Keratinocyte (primary cell): Measurements from ENCODE around the gene FOXP3. TPM values are rescaled to one million over a fixed set of nuclear protein-coding genes. Genes with fewer than 3 reads are reported as not detected.

ENCODE experiments used
- DNase-seq: peaks from one replicate; pipeline ENCODE4 v3.0.0-alpha.2; 2011; ENCODE audit warnings: low read depth, missing footprints, low spot score
- FAIRE-seq: peaks from 2 replicates; lab custom pipeline; 2011; peaks lifted over from hg19 to GRCh38; lab: Jason Lieb, UNC
- H2AFZ ChIP-seq: 2 replicates; pipeline ENCODE4 v1.6.0; 2012; ENCODE audit warnings: low read length, control low read depth, inconsistent platforms; ENCODE audit not compliant: control insufficient read depth
- H3K27ac ChIP-seq: 2 replicates; pipeline ENCODE4 v1.5.1; 2011; ENCODE audit warnings: low read length; ENCODE audit not compliant: control insufficient read depth, insufficient read depth
- H3K27me3 ChIP-seq: 3 replicates; pipeline ENCODE4 v1.6.0; 2011; ENCODE audit warnings: low read length; ENCODE audit not compliant: control insufficient read depth, insufficient read depth; ENCODE audit errors: extremely low read depth
- H3K36me3 ChIP-seq, 2 experiments: 2 replicates in 1 of 2; 3 replicates in 1 of 2; pipeline ENCODE4 v1.5.1; 2011; ENCODE audit warnings: low read length in 2 of 2, mild to moderate bottlenecking in 1 of 2; ENCODE audit not compliant: control insufficient read depth in 2 of 2, insufficient read depth in 2 of 2; ENCODE audit errors: extremely low read depth in 1 of 2
- H3K4me1 ChIP-seq: 3 replicates; pipeline ENCODE4 v1.5.1; 2011; ENCODE audit warnings: low read length; ENCODE audit not compliant: control insufficient read depth, insufficient read depth; ENCODE audit errors: extremely low read depth
- H3K4me2 ChIP-seq: 3 replicates; pipeline ENCODE4 v1.6.0; 2011; ENCODE audit warnings: low read depth, low read length; ENCODE audit not compliant: control insufficient read depth, insufficient read depth; ENCODE audit errors: extremely low read depth
- H3K4me3 ChIP-seq, 3 experiments: fragments of 200-600 bp in 1 of 3; sonication (generic) in 1 of 3; 2 replicates in 2 of 3; 3 replicates in 1 of 3; pipeline ENCODE4 v1.5.1; 2011 to 2016; ENCODE audit warnings: low read length in 3 of 3, mild to moderate bottlenecking in 3 of 3, control low read depth in 2 of 3, inconsistent platforms in 1 of 3, low read depth in 1 of 3, mixed read lengths in 1 of 3, mixed run types in 1 of 3, moderate library complexity in 1 of 3; ENCODE audit not compliant: control insufficient read depth in 2 of 3, insufficient read depth in 2 of 3; ENCODE audit errors: extremely low read depth in 1 of 3
- H3K79me2 ChIP-seq: 2 replicates; pipeline ENCODE4 v1.6.0; 2012; ENCODE audit warnings: low read length; ENCODE audit not compliant: control insufficient read depth, insufficient read depth
- H3K9ac ChIP-seq: 3 replicates; pipeline ENCODE4 v1.6.0; 2011; ENCODE audit warnings: low read length; ENCODE audit not compliant: control insufficient read depth, insufficient read depth; ENCODE audit errors: extremely low read depth
- H3K9me1 ChIP-seq: 3 replicates; pipeline ENCODE4 v1.6.0; 2011; ENCODE audit warnings: low read length; ENCODE audit not compliant: control insufficient read depth, insufficient read depth; ENCODE audit errors: extremely low read depth
- H3K9me3 ChIP-seq: 2 replicates; pipeline ENCODE4 v1.5.1; 2012; ENCODE audit warnings: low read depth, low read length; ENCODE audit not compliant: control insufficient read depth
- H4K20me1 ChIP-seq: 3 replicates; pipeline ENCODE4 v1.6.0; 2011; ENCODE audit warnings: low read length; ENCODE audit not compliant: control insufficient read depth, insufficient read depth; ENCODE audit errors: extremely low read depth
- EZH2 ChIP-seq: IDR thresholded peaks from one replicate; pipeline ENCODE4 v1.6.1; 2012; ENCODE audit warnings: inconsistent platforms, mild to moderate bottlenecking, low read length, moderate library complexity
- dilution Hi-C: fragments of 300-500 bp; cut with MboI; formaldehyde crosslinking; loops from one replicate; pipeline ENCODE4 v1.7.0; 2020; ENCODE audit warnings: low sequenced_read_pairs; ENCODE audit not compliant: extremely low pct_ligation_motif_present
- polyA plus RNA-seq, 5 experiments: library from polyadenylated mRNA; depleted of rRNA in 3 of 5; stranded (reverse) in 3 of 5; stranded (forward) in 1 of 5; unstranded in 1 of 5; fragments of >200 nt; gene quantifications; 1 replicate in 1 of 5; 2 replicates in 3 of 5; 3 replicates in 1 of 5; pipeline versions ENCODE4 v1.2.1 to v1.2.3, GENCODE V29; 2011 to 2012; ENCODE audit warnings: missing spikeins in 2 of 5, low read depth in 1 of 5, low replicate concordance in 1 of 5
- TF ChIP-seq, protein P1 (sequence below), 3 experiments: IDR thresholded peaks in 1 of 3; conservative IDR thresholded peaks in 1 of 3; optimal IDR thresholded peaks in 1 of 3; 2 replicates in 2 of 3; 3 replicates in 1 of 3; pipeline versions ENCODE3 to v1.5.1; 2011; ENCODE audit warnings: low read length in 3 of 3, mild to moderate bottlenecking in 3 of 3, moderate library complexity in 2 of 3, control low read depth in 1 of 3, inconsistent platforms in 1 of 3; ENCODE audit not compliant: insufficient read depth in 2 of 3; ENCODE audit errors: extremely low read depth in 1 of 3

FOXP3 gene
- polyA plus RNA-seq, 1 donor (not counting 4 experiments of a cell fraction or from before 2014, with no cell fraction given): 0.05 TPM

DNA sequence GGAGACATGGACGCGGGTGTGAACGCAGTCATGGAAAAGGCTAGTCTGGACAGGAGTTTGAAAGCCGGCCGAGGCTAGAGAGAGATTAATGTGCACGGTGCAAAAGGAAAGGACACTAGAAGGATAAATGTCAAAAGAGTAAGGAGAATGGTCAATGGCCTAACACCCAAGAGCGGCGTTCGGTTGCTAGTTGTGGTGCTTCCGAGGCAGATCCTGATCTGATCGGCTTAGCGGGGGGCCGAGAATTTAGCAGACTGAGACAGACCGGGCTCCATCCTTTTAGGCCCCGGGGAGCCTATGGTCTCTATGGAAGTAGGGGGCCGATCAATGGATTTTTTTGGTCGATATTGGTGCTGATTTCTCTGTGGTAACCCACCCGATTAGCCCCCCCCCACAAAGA is 45.9 kb upstream of the FOXP3 start:
- no peak overlapping the region for H3K27ac ChIP-seq
- H3K79me2 ChIP-seq: no peaks in the 10 kb centered on the region
- no peak for TF ChIP-seq EZH2
- TF ChIP-seq, protein P1, sequence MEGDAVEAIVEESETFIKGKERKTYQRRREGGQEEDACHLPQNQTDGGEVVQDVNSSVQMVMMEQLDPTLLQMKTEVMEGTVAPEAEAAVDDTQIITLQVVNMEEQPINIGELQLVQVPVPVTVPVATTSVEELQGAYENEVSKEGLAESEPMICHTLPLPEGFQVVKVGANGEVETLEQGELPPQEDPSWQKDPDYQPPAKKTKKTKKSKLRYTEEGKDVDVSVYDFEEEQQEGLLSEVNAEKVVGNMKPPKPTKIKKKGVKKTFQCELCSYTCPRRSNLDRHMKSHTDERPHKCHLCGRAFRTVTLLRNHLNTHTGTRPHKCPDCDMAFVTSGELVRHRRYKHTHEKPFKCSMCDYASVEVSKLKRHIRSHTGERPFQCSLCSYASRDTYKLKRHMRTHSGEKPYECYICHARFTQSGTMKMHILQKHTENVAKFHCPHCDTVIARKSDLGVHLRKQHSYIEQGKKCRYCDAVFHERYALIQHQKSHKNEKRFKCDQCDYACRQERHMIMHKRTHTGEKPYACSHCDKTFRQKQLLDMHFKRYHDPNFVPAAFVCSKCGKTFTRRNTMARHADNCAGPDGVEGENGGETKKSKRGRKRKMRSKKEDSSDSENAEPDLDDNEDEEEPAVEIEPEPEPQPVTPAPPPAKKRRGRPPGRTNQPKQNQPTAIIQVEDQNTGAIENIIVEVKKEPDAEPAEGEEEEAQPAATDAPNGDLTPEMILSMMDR (optimal IDR thresholded peaks at IDR 0.05 in 1 of 3, IDR thresholded peaks at IDR 0.05 in 1 of 3, conservative IDR thresholded peaks at IDR 0.05 in 1 of 3; ENCODE audit: extremely low read depth in 1 of 3, insufficient read depth in 2 of 3, low read length in 3 of 3): no peak
- H3K4me2 ChIP-seq: peak overlapping the region; percentile 79
- dilution Hi-C loops: no loop called here
- no peaks in the 10 kb centered on the region for H3K27me3 ChIP-seq
- no peaks in the 10 kb centered on the region for H3K9me1 ChIP-seq
- no peaks in the 10 kb centered on the region for H3K36me3 ChIP-seq
- no peaks in the 10 kb centered on the region for H3K9me3 ChIP-seq
- FAIRE-seq (peak; percentile 74), DNase-seq (no peak)
- peaks cover 11% of the 10 kb centered on the region for H3K4me1 ChIP-seq
- H3K4me3 ChIP-seq: no peak overlapping the region
- peak overlapping the region; percentile 83 for H2AFZ ChIP-seq
- H4K20me1 ChIP-seq: no peaks in the 10 kb centered on the region
- H3K9ac ChIP-seq: no peak overlapping the region

DNA sequence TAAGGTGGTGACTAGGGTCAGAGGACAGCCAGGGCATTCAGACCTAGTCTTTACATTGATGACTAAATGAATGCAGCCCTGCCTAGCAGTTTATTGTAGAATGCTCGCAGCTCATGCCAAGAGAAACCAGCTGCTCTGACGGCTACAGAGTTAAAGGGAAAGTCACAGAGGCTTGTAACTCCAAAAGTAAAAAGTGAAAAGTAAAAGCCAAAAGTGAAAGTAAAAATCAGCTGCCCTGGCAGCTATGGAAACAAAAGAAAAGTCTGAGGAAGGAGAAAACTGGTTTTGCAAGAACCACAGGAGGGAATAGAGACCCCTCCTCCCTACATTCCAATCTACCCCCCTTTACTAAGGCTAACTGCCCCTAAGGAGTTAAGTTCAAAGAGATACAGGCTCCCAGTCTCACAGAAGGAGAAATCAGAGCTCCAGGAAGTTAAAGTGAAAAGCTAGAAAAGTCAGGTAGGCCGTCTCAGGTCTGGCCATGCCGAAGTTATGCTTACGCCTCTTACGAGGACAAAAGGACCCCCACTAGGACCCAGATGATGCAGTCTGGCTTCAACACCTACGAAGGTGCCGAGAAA is 45.0 kb upstream of the FOXP3 start:
- Histone ChIP-seq H4K20me1 (no peaks in the 10 kb centered on the region), H2AFZ (peak overlapping the region; percentile 83), H3K4me2 (peak overlapping the region; percentile 79), H3K27ac (no peak overlapping the region), H3K9ac (peak overlapping the region; percentile 33), H3K4me3 (peak overlapping the region in 2 of 3 experiments; percentile 49 to 51), H3K79me2 (no peaks in the 10 kb centered on the region), H3K36me3 (no peaks in the 10 kb centered on the region), H3K9me3 (no peaks in the 10 kb centered on the region), H3K9me1 (no peaks in the 10 kb centered on the region), H3K4me1 (peaks cover 11% of the 10 kb centered on the region), H3K27me3 (no peaks in the 10 kb centered on the region)
- DNase-seq (no peak), FAIRE-seq (peak; percentile 62)
- dilution Hi-C loops: no loop called here
- TF ChIP-seq EZH2: no peak
- TF ChIP-seq, protein P1 (optimal IDR thresholded peaks at IDR 0.05 in 1 of 3, IDR thresholded peaks at IDR 0.05 in 1 of 3, conservative IDR thresholded peaks at IDR 0.05 in 1 of 3; ENCODE audit: extremely low read depth in 1 of 3, insufficient read depth in 2 of 3, low read length in 3 of 3): no peak
